Activated CD4-positive, CD25-positive, alpha-beta regulatory T cell treated with anti-CD3 and anti-CD28 coated beads, Interleukin-2, amount 50 U/mL, for 16 hours (primary cell): ENCODE measurements around the gene KHDC3L.
"Not testable (repeated sequence)": the region's sequence is repeated elsewhere in the genome, so short reads cannot be mapped to it uniquely, and the experiment has no call there.

Experiments used
- DNase-seq: peaks from one replicate; pipeline ENCODE4 v3.0.0-alpha.2; 2020; ENCODE audit warnings: low read depth, low spot score

The KHDC3L gene

DNA sequence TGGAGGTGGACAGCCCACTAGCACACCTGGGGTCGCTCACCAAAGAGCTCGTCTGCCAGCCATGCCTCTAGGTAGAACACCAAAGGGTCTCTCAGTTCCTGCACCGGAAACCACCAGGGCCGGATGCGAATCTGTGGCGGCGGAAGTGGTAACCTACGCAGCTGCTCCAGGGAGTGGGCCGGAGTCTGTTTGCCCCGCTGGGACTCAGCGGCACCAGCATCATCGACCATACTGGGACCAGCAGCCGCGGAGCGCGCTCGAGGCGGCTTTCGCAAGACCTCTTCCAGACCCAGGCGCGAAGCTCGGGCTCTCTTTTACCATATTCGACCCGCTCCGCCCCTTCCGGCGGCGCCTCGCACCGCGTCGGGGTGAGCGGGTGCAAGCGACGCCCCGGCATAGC is 7.1 kb downstream of the KHDC3L start, which contains the start of gene OOEP:
Gene OOEP, minus strand, starts transcription at position 335 of the 400 bp plus-strand sequence. Its CDS starts 105 bp downstream, at position 230.
- no peak for DNase-seq

DNA sequence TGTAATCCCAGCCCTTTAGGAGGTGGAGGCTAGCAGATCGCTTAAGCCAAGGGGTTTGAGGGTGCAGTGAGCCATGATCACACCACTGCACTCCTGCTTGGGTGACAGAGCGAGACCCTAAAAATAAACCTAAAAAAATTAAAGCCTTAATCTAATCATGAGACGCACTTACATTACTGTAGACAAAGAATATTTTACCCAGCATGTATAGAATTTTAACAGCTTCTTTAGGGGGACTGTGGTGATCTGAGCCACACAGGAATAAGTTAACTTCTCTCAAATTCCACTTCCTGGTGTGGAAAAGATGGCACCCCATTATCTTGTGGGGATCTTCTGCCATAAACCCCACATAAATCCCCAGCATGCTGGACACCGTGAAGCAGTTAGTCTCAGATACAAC is 9.5 kb downstream of the KHDC3L start:
- DNase-seq: no peak

GRCh38 chr6:73372516-73372915 is 10.1 kb downstream of the KHDC3L start:
- DNase-seq: no peak

- no peak for DNase-seq
Measured at GRCh38 chr6:73375216-73375615, 12.8 kb downstream of the KHDC3L start.

GRCh38 chr6:73377225-73377624 is 14.8 kb downstream of the KHDC3L start:
- no peak for DNase-seq

DNA sequence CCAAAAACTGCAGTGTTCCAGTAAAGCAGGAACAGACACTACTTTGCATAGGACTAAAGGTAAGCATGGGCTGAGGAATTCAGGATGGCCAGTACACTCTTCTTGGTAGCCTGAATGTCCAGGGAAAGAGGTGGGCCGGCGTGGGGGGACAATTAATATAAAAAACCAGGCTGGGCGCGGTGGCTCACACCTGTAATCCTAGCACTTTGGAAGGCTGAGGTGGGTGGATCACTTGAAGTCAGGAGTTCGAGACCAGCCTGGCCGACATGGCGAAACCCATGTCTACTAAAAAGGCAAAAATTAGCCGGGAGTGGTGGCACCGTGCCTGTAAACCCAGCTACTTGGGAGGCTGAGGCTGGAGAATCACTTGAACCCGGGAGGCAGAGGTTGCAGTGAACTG is 19.1 kb downstream of the KHDC3L start:
- not testable (repeated sequence) for DNase-seq

GRCh38 chr6:73382462-73383113 is 20.1 kb downstream of the KHDC3L start:
- no peak for DNase-seq

DNA sequence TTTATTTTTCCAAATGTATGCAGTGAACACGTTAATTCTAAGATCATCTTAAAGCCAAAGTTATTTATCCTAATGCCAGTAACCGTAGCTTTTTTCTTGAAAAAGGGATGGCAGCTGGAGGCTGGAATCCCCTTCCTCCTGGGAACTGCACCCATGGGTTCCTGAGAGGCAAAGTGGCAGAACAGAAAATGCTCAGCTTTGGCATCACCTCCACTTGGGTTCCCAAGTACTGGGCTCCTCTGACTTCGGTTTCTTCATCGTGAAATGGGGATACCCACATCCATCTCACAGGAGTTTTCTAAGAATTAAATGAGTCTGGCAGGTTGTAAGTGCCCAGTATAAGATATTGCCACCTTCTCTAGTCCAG is 26.0 kb downstream of the KHDC3L start:
- no peak for DNase-seq

- DNase-seq: no peak
Measured at GRCh38 chr6:73388800-73389512, 26.5 kb downstream of the KHDC3L start.

- no peak for DNase-seq
Measured at GRCh38 chr6:73389854-73390253, 27.4 kb downstream of the KHDC3L start.

DNA sequence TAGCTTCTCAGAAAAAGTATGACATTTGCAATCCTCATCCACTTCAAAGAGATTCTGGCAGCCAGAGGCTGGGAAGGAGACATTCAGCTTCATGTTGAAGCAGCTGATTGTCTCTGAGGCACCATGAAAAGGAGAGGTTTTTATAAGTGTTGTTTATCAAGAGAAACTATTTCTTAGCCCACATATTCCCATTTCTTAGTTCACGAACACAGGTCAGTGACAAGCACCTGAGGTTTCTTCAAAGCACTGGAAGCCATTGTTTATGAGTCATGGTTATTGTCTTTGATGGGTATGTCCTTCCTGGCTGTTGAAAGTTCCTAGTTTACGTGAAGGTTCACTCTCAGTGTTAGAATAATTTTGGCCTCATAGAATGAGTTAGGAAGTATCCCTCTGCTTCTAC is 29.2 kb downstream of the KHDC3L start:
- DNase-seq: no peak

DNA sequence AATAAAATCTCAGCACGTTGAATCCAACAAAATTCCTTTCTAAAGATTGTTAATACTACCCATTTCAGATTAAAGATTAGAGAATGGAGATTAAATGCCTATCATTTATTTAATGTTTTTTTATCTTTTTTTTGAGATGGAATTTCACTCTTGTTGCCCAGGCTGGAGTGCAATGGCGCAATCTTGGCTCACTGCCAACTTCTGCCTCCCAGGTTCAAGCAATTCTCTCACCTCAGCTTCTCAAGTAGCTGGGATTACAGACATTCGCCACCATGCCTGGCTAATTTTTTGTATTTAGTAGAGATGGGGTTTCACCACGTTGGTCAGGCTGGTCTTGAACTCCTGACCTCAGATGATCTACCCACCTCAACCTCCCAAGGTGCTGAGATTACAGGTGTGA is 29.7 kb downstream of the KHDC3L start:
- not testable (repeated sequence) for DNase-seq

GRCh38 chr6:73393278-73393677 is 30.8 kb downstream of the KHDC3L start:
- no peak for DNase-seq

- DNase-seq: no peak
Measured at GRCh38 chr6:73394577-73395354, 32.3 kb downstream of the KHDC3L start, which contains the start of gene DDX43. TSS of gene DDX43 (plus strand) at chr6:73394828. CDS start at chr6:73394906, 78 bp downstream.

- DNase-seq: no peak
Measured at GRCh38 chr6:73395875-73396274, 33.4 kb downstream of the KHDC3L start.

DNA sequence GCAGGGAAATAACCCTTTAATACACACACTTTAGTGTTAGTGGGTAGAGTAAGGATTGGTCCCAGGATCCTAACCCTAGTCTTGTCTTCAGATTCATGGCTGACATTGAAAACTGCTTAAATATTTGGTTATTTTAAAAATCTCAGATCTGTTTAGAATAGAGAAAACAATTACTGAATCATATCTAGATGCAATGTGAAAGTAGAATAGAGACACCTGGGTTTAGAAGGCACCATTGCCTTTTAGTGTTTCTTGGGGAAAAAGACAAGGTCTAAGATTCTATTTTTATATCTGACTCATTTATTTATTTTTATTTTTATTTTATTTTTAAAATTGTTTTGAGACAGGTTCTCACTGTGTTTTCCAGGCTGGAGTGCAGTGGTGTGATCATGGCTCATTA is 38.2 kb downstream of the KHDC3L start:
- no peak for DNase-seq

DNA sequence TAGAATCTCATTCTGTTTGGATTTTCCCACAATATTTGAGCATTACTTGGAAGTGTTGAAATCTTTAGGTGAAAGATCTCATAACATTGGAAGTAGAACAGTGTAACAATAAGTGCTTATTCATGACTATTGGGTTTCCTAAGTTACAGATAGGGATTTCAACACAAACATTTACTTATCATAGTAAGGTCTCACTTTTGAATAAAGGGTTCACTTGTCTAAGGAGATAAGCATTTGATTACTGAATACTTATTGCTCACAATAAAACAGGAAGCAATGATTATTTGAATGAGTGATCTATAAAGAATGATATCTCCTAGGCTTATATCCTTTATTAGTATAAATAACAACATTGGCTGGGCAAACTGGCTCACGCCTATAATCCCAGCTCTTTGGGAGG is 46.9 kb downstream of the KHDC3L start:
- DNase-seq: no peak

DNA sequence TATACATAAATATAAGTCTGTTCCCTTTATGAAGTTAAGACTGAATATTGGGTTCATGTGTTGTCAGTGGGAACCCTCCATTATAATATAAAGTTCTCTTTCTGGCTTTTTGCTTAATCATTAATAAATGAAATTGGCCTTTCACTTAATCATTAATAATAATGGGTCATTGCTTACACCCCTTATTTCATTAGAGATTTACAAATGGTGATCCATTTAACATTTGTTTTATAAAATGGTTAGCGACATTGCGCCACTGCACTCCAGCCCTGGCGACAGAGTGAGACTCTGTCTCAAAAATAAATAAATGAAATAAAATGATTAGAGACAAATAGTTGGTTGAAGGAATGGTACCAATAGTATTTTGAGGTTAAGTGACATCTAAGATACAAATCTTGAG is 50.6 kb downstream of the KHDC3L start:
- DNase-seq: no peak
